Endodermal cell (in vitro differentiated cells): ENCODE data around the gene ADGRB3. TPM values are rescaled to one million over a fixed set of nuclear protein-coding genes. Genes with fewer than 3 reads are reported as not detected.

Experiments used
- DNase-seq: peaks from one replicate; pipeline ENCODE4 v3.0.0-alpha.2; 2017
- H3K27ac ChIP-seq: 2 replicates; pipeline ENCODE4 v1.5.1; 2013; ENCODE audit warnings: mild to moderate bottlenecking, low read depth, low read length, moderate library complexity
- H3K27me3 ChIP-seq: 2 replicates; pipeline ENCODE4 v1.6.1; 2013; ENCODE audit warnings: mild to moderate bottlenecking, low read length, moderate library complexity; ENCODE audit not compliant: insufficient read depth, control insufficient read depth, poor library complexity, severe bottlenecking
- H3K36me3 ChIP-seq: 2 replicates; pipeline ENCODE4 v1.7.0; 2013; ENCODE audit warnings: mild to moderate bottlenecking, low read length, moderate library complexity; ENCODE audit not compliant: control insufficient read depth, insufficient read depth
- H3K4me1 ChIP-seq: one replicate; pipeline ENCODE4 v1.7.0; 2013; ENCODE audit warnings: low read length; ENCODE audit not compliant: control insufficient read depth, insufficient read depth
- H3K4me3 ChIP-seq: 2 replicates; pipeline ENCODE4 v1.5.1; 2013; ENCODE audit warnings: mild to moderate bottlenecking, low read length, moderate library complexity
- H3K9ac ChIP-seq: 2 replicates; pipeline ENCODE4 v1.6.1; 2013; ENCODE audit warnings: mild to moderate bottlenecking, low read length, moderate library complexity; ENCODE audit not compliant: poor library complexity, severe bottlenecking; ENCODE audit errors: extremely low read depth
- H3K9me3 ChIP-seq: 2 replicates; pipeline ENCODE4 v1.6.1; 2013; ENCODE audit warnings: mild to moderate bottlenecking, low read length, moderate library complexity; ENCODE audit not compliant: control insufficient read depth
- H3K27ac Mint-ChIP-seq: 2 replicates; pipeline ENCODE4 v1.8.0; 2020; ENCODE audit warnings: mixed read lengths
- H3K27me3 Mint-ChIP-seq: 2 replicates; pipeline ENCODE4 v1.8.0; 2021; ENCODE audit warnings: mild to moderate bottlenecking, mixed read lengths; ENCODE audit not compliant: insufficient read depth
- H3K36me3 Mint-ChIP-seq: 2 replicates; pipeline ENCODE4 v1.8.0; 2020; ENCODE audit warnings: low read depth, mixed read lengths
- H3K4me1 Mint-ChIP-seq: 2 replicates; pipeline ENCODE4 v1.8.0; 2020; ENCODE audit warnings: mixed read lengths
- H3K4me3 Mint-ChIP-seq: 2 replicates; pipeline ENCODE4 v1.8.0; 2020; ENCODE audit warnings: mild to moderate bottlenecking, moderate library complexity, mixed read lengths
- H3K9me3 Mint-ChIP-seq: 2 replicates; pipeline ENCODE4 v1.8.0; 2020; ENCODE audit warnings: mild to moderate bottlenecking, mixed read lengths
- CTCF ChIP-seq: fragments of 200-600 bp; sonication (generic); conservative IDR thresholded peaks from 2 replicates; pipeline ENCODE4 v1.5.0; 2021; ENCODE audit warnings: antibody characterized with exemption, mild to moderate bottlenecking
- WGBS, 2 experiments: methylation state at CpG; one replicate each; pipeline versions ENCODE4 v1.1.5 to v1.1.7; 2013; ENCODE audit warnings: missing lambda C conversion rate in 2 of 2, mixed read lengths in 1 of 2; ENCODE audit not compliant: insufficient coverage in 1 of 2, insufficient read length in 1 of 2; 5-methylcytosine and 5-hydroxymethylcytosine counted together
- total RNA-seq, 2 donors: library from RNA; stranded (reverse); fragmentation: NEBNext Ultra II Directional in 1 of 2; extraction: Animal tissue kit (Norgen Biotek cat#: 25700) in 1 of 2; gene quantifications; 2 replicates in 1 of 2; 3 replicates in 1 of 2; pipeline ENCODE4 v1.2.1, GENCODE V29; 2021

Gene ADGRB3
- total RNA-seq, 2 donors from 2014 or later = 0.33 to 1.3 TPM

GRCh38 chr6:69308584-69308983 is 673.5 kb downstream of the ADGRB3 start:
- Mint-ChIP-seq H3K36me3 (no peaks in the 10 kb centered on the region), H3K27me3 (no peaks in the 10 kb centered on the region), H3K9me3 (no peaks in the 10 kb centered on the region), H3K4me1 (no peaks in the 10 kb centered on the region), H3K4me3 (no peak overlapping the region), H3K27ac (no peak overlapping the region)
- Histone ChIP-seq H3K4me1 (no peaks in the 10 kb centered on the region), H3K36me3 (no peaks in the 10 kb centered on the region), H3K27ac (no peak overlapping the region), H3K4me3 (no peak overlapping the region), H3K9me3 (no peaks in the 10 kb centered on the region), H3K9ac (no peak overlapping the region), H3K27me3 (no peaks in the 10 kb centered on the region)
- TF ChIP-seq CTCF = no peak
- no peak for DNase-seq
- 82 to 85% methylated on average over 2 of the region's 2 CpGs for WGBS, 2 experiments

- Histone ChIP-seq H3K4me3 (no peak overlapping the region), H3K27me3 (no peaks in the 10 kb centered on the region), H3K4me1 (no peaks in the 10 kb centered on the region), H3K9ac (no peak overlapping the region), H3K36me3 (no peaks in the 10 kb centered on the region), H3K27ac (no peak overlapping the region), H3K9me3 (no peaks in the 10 kb centered on the region)
- H3K27ac Mint-ChIP-seq = no peak overlapping the region
- no peak overlapping the region for H3K4me3 Mint-ChIP-seq
- WGBS, 2 experiments = 88% methylated on average over 1 of the region's 1 CpG; no CpG with 5 or more reads in 1 of the 2 experiments
- H3K4me1 Mint-ChIP-seq = no peaks in the 10 kb centered on the region
- no peaks in the 10 kb centered on the region for H3K36me3 Mint-ChIP-seq
- DNase-seq = peak; percentile 55
- H3K9me3 Mint-ChIP-seq = no peaks in the 10 kb centered on the region
- H3K27me3 Mint-ChIP-seq = no peaks in the 10 kb centered on the region
- peak; percentile 66 for TF ChIP-seq CTCF
Observed at GRCh38 chr6:69311888-69312287, 676.8 kb downstream of the ADGRB3 start.

- no peak overlapping the region for H3K9ac ChIP-seq
- DNase-seq = no peak
- no CpG with 5 or more reads among the region's 1 CpG for WGBS, 2 experiments
- no peak for TF ChIP-seq CTCF
- no peaks in the 10 kb centered on the region for H3K4me1 ChIP-seq
- no peak overlapping the region for H3K4me3 ChIP-seq
- H3K36me3 ChIP-seq = no peaks in the 10 kb centered on the region
- Mint-ChIP-seq H3K27ac (no peak overlapping the region), H3K9me3 (no peaks in the 10 kb centered on the region), H3K4me1 (no peaks in the 10 kb centered on the region), H3K4me3 (no peak overlapping the region), H3K36me3 (no peaks in the 10 kb centered on the region), H3K27me3 (no peaks in the 10 kb centered on the region)
- H3K9me3 ChIP-seq = no peaks in the 10 kb centered on the region
- no peaks in the 10 kb centered on the region for H3K27me3 ChIP-seq
- no peak overlapping the region for H3K27ac ChIP-seq
Observed at GRCh38 chr6:69314001-69314400, 678.9 kb downstream of the ADGRB3 start.
